Sigmoid colon (tissue), 7 donors: Measurements from ENCODE around the gene DNAJC27. TPM values are rescaled to one million over a fixed set of nuclear protein-coding genes. Genes with fewer than 3 reads are reported as not detected.
"Not testable (repeated sequence)": the region's sequence is repeated elsewhere in the genome, so short reads cannot be mapped to it uniquely, and the experiment has no call there.

Experiments
- DNase-seq: peaks from one replicate; pipeline ENCODE4 v3.0.0-alpha.2; 2019
- H3K27ac ChIP-seq, 4 donors: fragments of 200-600 bp; sonication (generic); one replicate each; pipeline ENCODE4 v1.5.1; 2016 to 2019; ENCODE audit warnings: mild to moderate bottlenecking in 1 of 4
- H3K27me3 ChIP-seq, 3 donors: fragments of 200-600 bp; sonication (generic); one replicate each; pipeline ENCODE4 v1.5.1; 2019; ENCODE audit warnings: mild to moderate bottlenecking in 1 of 3
- H3K36me3 ChIP-seq, 4 donors: fragments of 200-600 bp; sonication (generic); one replicate each; pipeline ENCODE4 v1.5.1; 2016 to 2019
- H3K4me1 ChIP-seq, 4 donors: fragments of 200-600 bp; sonication (generic); one replicate each; pipeline ENCODE4 v1.5.1; 2017 to 2019
- H3K4me3 ChIP-seq, 4 donors: fragments of 200-600 bp; sonication (generic); one replicate each; pipeline ENCODE4 v1.5.1; 2017 to 2019; ENCODE audit warnings: mild to moderate bottlenecking in 2 of 4, moderate library complexity in 1 of 4
- H3K9me3 ChIP-seq, 4 donors: fragments of 200-600 bp in 3 of 4; sonication (generic) in 3 of 4; one replicate each; pipeline versions ENCODE4 v1.5.1 to v1.6.1; 2013 to 2019
- EP300 ChIP-seq, 4 donors: sonication (generic); formaldehyde crosslinking; IDR thresholded peaks; one replicate each; pipeline ENCODE4 v1.6.1; 2017; ENCODE audit warnings: antibody characterized with exemption in 4 of 4
- POLR2A ChIP-seq, 2 donors: fragments of 450-650 bp; IDR thresholded peaks; one replicate each; pipeline ENCODE4 v1.6.1; 2016; ENCODE audit warnings: antibody characterized with exemption in 2 of 2, mild to moderate bottlenecking in 2 of 2, moderate library complexity in 2 of 2
- POLR2AphosphoS5 ChIP-seq, 4 donors: sonication (generic); formaldehyde crosslinking; IDR thresholded peaks; one replicate each; pipeline ENCODE4 v1.6.1; 2017; ENCODE audit warnings: antibody characterized with exemption in 4 of 4
- WGBS, 2 donors: extraction: QIAGEN DNeasy Blood & Tissue Kit; methylation state at CpG; one replicate each; pipeline ENCODE4 v1.1.7; 2013; 5-methylcytosine and 5-hydroxymethylcytosine counted together
- intact Hi-C: fragments of 100-400 bp; cut with DNase I; formaldehyde crosslinking; loops from one replicate; pipeline ENCODE4 v1.15.1; 2023
- polyA plus RNA-seq, 3 donors: library from polyadenylated mRNA; stranded (reverse); fragments of 200-250 nt; gene quantifications; one replicate each; pipeline ENCODE4 v1.2.3, GENCODE V29; 2013
- total RNA-seq, 4 donors: library from RNA; depleted of rRNA; stranded (reverse); fragments of >200 nt; gene quantifications; one replicate each; pipeline ENCODE4 v1.1.0, GENCODE V29; 2016
- TF ChIP-seq, protein P1 (sequence below), 4 experiments: fragments of 450-650 bp in 3 of 4; fragments of 200-600 bp in 1 of 4; IDR thresholded peaks; one replicate each; pipeline ENCODE4 v1.5.1; 2016 to 2019; ENCODE audit warnings: antibody characterized with exemption in 4 of 4, mild to moderate bottlenecking in 3 of 4, moderate library complexity in 2 of 4
- donor health status: healthy with polysubstance abuse.
- donor health status: Bipolar disorder and iron deficiency.
- donor health status: healthy.

Gene DNAJC27
- total RNA-seq = 10 to 100 TPM in 1 of 4 donors, 1 to 10 TPM in 3; 6.3 to 12.5 (median 7.8) TPM
- 1 to 10 TPM in 2 of 3 donors, under 1 TPM in 1; 0.60 to 3.3 (median 1.6) TPM for polyA plus RNA-seq

DNA sequence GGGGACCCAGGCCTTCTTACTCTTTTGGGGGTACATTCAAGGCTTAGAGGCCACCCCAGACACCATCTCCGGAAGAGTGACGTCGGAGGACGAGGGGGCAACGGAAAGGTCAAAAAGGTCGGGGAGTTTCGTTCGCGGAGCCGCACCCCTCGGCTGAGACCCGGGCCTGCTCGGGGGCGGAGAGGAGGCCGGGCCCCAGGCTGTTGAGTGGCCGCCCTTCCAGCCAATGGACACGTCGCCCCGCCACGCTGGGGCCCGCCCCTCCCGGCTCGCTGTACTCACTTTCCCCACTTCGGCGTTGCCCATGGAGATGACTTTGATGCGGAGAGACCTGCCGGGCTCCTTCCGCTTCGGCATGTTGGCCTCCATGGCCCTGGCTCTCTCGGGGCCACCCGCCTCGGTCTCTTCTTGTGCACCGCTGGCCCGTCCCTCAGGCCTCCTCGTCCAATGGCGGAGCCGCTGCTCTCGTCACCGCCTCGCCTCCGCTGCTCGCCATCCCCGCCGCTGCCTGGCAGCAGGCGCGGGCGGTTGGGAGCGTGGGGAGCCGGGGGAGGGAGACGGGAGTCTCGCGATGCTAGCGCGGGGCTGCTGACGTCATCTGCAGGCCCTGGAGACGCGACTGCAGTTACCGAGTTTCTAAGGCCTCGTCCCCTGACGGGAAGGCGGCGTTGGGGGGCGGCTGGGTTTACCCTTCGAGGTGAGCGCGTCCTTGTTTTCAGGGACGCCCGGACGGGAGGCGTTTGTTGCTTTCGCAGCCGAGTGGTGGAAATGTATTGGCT lies at the start of gene DNAJC27:
TSS of gene DNAJC27 (minus strand) at position 420 of the 779 bp plus-strand sequence. CDS start at position 369, 51 bp downstream.
- 0% methylated on average over 72 of the region's 72 CpGs for WGBS, 2 donors
- Histone ChIP-seq H3K36me3 (peaks cover 0 to 9% (median 3%) of the 10 kb centered on the region in 4 donors), H3K4me3 (peak within 1 kb of the TSS; percentile 63 to 88 (median 76)), H3K4me1 (peaks cover 0 to 24% (median 12%) of the 10 kb centered on the region in 4 donors), H3K9me3 (no peaks in the 10 kb centered on the region), H3K27ac (peak within 1 kb of the TSS; percentile 96 to 99 (median 98)), H3K27me3 (no peaks in the 10 kb centered on the region)
- intact Hi-C loops = loop anchor here (2.0 to 5.0 kb wide), 2 partner anchors 51 to 71 kb away; partner anchors contain the start of genes ADCY3 and EFR3B
- TF ChIP-seq POLR2A (IDR thresholded peaks at IDR 0.05) (peak; percentile 91 to 93), EP300 (IDR thresholded peaks at IDR 0.05) (peak in 2 of 4 donors; percentile 57 to 77), POLR2AphosphoS5 (IDR thresholded peaks at IDR 0.05) (peak; percentile 98 to 100 (median 99))
- TF ChIP-seq, protein P1, sequence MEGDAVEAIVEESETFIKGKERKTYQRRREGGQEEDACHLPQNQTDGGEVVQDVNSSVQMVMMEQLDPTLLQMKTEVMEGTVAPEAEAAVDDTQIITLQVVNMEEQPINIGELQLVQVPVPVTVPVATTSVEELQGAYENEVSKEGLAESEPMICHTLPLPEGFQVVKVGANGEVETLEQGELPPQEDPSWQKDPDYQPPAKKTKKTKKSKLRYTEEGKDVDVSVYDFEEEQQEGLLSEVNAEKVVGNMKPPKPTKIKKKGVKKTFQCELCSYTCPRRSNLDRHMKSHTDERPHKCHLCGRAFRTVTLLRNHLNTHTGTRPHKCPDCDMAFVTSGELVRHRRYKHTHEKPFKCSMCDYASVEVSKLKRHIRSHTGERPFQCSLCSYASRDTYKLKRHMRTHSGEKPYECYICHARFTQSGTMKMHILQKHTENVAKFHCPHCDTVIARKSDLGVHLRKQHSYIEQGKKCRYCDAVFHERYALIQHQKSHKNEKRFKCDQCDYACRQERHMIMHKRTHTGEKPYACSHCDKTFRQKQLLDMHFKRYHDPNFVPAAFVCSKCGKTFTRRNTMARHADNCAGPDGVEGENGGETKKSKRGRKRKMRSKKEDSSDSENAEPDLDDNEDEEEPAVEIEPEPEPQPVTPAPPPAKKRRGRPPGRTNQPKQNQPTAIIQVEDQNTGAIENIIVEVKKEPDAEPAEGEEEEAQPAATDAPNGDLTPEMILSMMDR (IDR thresholded peaks at IDR 0.05) = no peak
- peak; percentile 99 for DNase-seq

DNA sequence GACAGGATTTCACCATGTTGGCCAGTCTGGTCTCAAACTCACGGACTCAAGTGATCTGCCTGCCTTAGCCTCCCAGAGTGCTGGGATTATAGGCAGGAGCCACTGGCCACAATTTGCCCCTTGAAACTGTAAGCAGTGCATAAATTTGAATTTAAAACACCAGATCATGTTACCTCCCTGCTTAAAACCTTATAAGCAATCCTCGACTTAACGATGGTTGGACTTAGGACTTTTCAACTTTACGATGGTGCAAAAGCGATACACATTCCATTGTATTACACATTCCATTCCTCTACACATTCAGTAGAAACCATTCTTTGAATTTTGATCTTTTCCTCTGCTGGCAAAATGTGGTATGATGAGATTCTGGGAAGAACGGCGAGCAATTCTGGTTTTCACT lies 46.9 kb upstream of the DNAJC27 start:
- no peak for DNase-seq
- H3K36me3 ChIP-seq = no peaks in the 10 kb centered on the region
- intact Hi-C loops = no loop called here
- H3K27ac ChIP-seq = no peak overlapping the region
- WGBS, 2 donors = 43 to 73% methylated on average over 7 of the region's 7 CpGs
- H3K9me3 ChIP-seq = no peaks in the 10 kb centered on the region
- H3K4me1 ChIP-seq = no peaks in the 10 kb centered on the region
- TF ChIP-seq, protein P1 (IDR thresholded peaks at IDR 0.05) = no peak
- TF ChIP-seq EP300 (IDR thresholded peaks at IDR 0.05) = no peak
- TF ChIP-seq POLR2AphosphoS5 (IDR thresholded peaks at IDR 0.05) = no peak
- no peak for TF ChIP-seq POLR2A (IDR thresholded peaks at IDR 0.05)
- no peak overlapping the region for H3K4me3 ChIP-seq
- no peaks in the 10 kb centered on the region for H3K27me3 ChIP-seq

DNA sequence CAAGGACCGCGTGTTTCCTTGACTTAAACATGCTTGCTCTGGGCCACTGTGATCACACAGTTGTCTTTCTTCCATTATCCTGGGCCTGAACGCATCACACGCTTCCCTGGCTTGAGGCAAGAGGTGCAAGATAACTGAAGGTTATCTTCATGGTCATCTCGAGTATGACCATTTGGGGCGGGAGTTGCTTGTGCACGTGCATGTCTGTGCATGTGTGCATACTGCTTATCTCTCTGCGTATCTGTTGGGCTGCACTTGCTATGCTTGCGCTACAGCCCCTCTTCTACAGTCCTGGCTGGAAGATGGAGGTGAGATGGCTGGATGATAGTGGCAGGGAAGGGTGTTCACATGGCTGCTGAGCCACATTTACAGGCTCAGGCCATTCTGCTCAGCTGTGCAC lies 42.9 kb upstream of the DNAJC27 start:
- H3K9me3 ChIP-seq = no peaks in the 10 kb centered on the region
- H3K27me3 ChIP-seq = no peaks in the 10 kb centered on the region
- intact Hi-C loops = no loop called here
- TF ChIP-seq POLR2AphosphoS5 (IDR thresholded peaks at IDR 0.05) = no peak
- TF ChIP-seq, protein P1 (IDR thresholded peaks at IDR 0.05) = no peak
- no peak for TF ChIP-seq POLR2A (IDR thresholded peaks at IDR 0.05)
- no peak for TF ChIP-seq EP300 (IDR thresholded peaks at IDR 0.05)
- H3K27ac ChIP-seq = no peak overlapping the region
- no peaks in the 10 kb centered on the region for H3K4me1 ChIP-seq
- DNase-seq = no peak
- WGBS, 2 donors = 94 to 95% methylated on average over 9 of the region's 9 CpGs
- no peak overlapping the region for H3K4me3 ChIP-seq
- no peaks in the 10 kb centered on the region for H3K36me3 ChIP-seq

DNA sequence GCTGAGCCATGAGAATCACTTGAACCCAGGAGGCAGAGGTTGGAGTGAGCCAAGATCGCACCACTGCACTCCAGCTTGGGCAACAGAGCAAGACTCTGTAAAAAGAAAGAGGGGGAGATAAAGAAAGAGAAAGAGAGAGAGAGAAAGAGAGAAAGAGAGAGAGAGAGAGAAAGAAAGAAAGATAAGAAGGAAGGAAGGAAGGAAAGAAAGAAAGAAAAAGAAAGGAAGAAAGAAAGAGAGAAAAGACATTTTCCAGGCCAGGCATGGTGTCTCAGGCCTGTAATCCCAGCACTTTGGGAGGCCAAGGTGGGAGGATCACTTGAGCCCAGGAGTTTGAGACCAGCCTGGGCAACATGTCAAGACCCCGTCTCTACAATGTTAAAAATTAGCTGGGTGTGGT lies 39.6 kb upstream of the DNAJC27 start:
- 95 to 96% methylated on average over 2 of the region's 2 CpGs for WGBS, 2 donors

DNA sequence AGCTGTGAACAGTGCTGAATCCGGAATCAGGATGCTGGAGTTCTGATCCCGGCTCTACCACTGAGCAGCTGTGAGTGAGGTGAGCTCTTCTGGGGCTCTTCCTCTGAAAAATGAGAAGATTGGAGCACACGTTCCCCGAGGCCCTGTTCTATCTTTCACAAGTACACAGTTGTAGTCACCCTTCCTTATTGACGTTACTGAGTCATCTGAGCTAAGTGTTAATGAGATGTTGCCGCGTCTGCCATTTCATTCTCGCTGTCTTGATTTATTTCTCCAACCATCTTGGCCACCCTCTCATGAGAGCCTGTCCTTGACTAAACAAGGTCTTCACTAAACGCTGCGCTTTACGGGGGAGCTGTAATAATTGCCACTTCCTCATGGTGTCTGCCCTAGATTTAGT lies 38.2 kb upstream of the DNAJC27 start:
- Histone ChIP-seq H3K4me1 (no peaks in the 10 kb centered on the region), H3K4me3 (no peak overlapping the region), H3K36me3 (no peaks in the 10 kb centered on the region), H3K27me3 (no peaks in the 10 kb centered on the region), H3K9me3 (no peaks in the 10 kb centered on the region), H3K27ac (no peak overlapping the region)
- 48 to 61% methylated on average over 11 of the region's 11 CpGs for WGBS, 2 donors
- intact Hi-C loops = no loop called here
- no peak for DNase-seq
- TF ChIP-seq POLR2AphosphoS5 (IDR thresholded peaks at IDR 0.05) = no peak
- TF ChIP-seq, protein P1 (IDR thresholded peaks at IDR 0.05) = no peak

More for the DNA sequence above, 39.6 kb upstream of the DNAJC27 start:
- H3K27me3 ChIP-seq, H3K9me3 ChIP-seq, H3K4me3 ChIP-seq, intact Hi-C loops, H3K4me1 ChIP-seq, H3K27ac ChIP-seq, H3K36me3 ChIP-seq, DNase-seq: not testable (repeated sequence)
